Spleen (tissue), 7 donors: Measurements from ENCODE around the gene NUDT5.

ENCODE experiments used
- POLR2A ChIP-seq, 3 donors: fragments of 450-650 bp; IDR thresholded peaks; one replicate each; pipeline ENCODE4 v1.5.1; 2017; ENCODE audit warnings: antibody characterized with exemption in 3 of 3, mild to moderate bottlenecking in 1 of 3
- TF ChIP-seq, protein P1 (sequence below), 11 experiments: fragments of 200-600 bp in 7 of 11; fragments of 450-650 bp in 4 of 11; sonication (generic) in 4 of 11; IDR thresholded peaks in 8 of 11; conservative IDR thresholded peaks in 3 of 11; 1 replicate in 7 of 11; 2 replicates in 4 of 11; pipeline versions ENCODE4 v1.4.0 to v1.8.0; 2016 to 2021; ENCODE audit warnings: antibody characterized with exemption in 11 of 11, inconsistent platforms in 4 of 11, mild to moderate bottlenecking in 1 of 11
- donor health status: DM: no; HTN: no; CAD: no; lungs with moderate emphysema.
- donor health status: DM: no; HTN: no; CAD: no.
- donor health status: DM: no; HTN: no; CAD: no.

DNA sequence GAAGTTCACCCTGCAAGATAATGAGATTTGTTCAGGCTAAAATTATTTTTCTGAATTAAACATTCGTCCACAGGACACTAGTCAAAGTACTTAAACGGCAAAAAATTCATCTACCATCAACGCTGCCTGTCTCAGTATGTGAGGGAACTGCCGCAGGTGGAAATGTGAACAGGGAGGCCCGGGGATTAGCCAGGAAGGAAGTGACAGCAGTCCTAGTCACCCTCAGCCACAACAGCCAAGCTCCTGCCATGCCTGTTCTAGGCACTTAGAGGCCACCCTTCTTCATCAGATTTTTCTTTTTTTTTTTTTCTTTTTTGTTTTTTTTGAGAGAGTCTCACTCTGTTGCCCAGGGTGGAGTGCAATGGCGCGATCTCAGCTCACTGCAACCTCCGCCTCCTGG, 9.4 kb downstream of the NUDT5 start:
- TF ChIP-seq, protein P1, sequence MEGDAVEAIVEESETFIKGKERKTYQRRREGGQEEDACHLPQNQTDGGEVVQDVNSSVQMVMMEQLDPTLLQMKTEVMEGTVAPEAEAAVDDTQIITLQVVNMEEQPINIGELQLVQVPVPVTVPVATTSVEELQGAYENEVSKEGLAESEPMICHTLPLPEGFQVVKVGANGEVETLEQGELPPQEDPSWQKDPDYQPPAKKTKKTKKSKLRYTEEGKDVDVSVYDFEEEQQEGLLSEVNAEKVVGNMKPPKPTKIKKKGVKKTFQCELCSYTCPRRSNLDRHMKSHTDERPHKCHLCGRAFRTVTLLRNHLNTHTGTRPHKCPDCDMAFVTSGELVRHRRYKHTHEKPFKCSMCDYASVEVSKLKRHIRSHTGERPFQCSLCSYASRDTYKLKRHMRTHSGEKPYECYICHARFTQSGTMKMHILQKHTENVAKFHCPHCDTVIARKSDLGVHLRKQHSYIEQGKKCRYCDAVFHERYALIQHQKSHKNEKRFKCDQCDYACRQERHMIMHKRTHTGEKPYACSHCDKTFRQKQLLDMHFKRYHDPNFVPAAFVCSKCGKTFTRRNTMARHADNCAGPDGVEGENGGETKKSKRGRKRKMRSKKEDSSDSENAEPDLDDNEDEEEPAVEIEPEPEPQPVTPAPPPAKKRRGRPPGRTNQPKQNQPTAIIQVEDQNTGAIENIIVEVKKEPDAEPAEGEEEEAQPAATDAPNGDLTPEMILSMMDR (IDR thresholded peaks at IDR 0.05 in 8 of 11, conservative IDR thresholded peaks at IDR 0.05 in 3 of 11), result no peak
- TF ChIP-seq POLR2A (IDR thresholded peaks at IDR 0.05), result no peak
